C1 segment of cervical spinal cord (tissue), 14 donors: ENCODE measurements around the gene LRRTM4.

Experiments used
- DNase-seq, 14 donors: peaks; one replicate each; lab custom pipeline; 2025; lab: John Stamatoyannopoulos, UW

Gene LRRTM4

DNA sequence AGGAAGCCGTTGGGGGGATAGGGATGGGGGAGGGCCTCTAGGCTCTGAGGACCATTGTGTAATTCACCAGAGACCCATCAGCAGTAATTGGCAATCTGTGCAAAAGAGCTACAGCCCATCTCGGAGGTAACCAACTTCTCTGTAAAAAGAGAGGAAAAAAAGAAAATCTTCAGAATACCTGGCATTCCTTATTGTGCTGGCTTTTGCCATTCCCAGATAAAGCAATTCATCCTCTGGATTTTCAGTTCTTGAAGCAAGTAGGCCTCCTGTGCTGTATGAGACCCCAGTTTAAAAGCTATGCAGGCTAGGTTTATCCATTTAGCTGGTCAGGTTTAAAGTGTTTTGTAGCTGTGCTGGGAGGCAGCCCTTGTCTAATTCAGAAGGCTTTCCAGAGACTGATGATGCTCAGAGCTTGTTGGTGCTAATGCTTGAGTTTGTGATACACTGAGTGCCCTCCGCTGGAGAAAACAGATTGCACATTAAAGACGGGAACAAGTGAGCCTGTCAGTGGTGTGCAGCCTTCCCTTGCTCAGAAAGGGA lies at the start of gene LRRTM4:
Gene LRRTM4, minus strand, starts transcription at position 446 of the 540 bp plus-strand sequence.
- peak in 7 of 14 donors; percentile 3 to 33 (median 12) for DNase-seq

DNA sequence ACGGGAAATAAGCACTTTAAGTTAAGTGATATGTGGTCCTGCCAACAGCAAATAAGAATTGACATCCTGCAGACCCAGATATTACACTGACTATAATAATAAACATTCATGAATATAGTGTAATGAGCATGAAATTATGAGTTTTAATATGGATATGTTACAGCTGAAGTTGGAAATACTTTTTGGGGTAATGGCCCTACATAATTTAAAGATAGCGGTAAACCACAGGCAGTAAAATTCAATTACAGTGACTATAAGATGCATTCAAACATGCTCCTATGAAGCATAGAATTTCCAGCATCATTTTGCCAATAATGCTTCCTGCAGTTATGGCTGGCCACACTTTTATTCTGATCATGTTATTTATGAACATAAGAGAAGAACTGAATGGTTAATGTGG lies 49.4 kb upstream of the LRRTM4 start:
- DNase-seq = no peak

DNA sequence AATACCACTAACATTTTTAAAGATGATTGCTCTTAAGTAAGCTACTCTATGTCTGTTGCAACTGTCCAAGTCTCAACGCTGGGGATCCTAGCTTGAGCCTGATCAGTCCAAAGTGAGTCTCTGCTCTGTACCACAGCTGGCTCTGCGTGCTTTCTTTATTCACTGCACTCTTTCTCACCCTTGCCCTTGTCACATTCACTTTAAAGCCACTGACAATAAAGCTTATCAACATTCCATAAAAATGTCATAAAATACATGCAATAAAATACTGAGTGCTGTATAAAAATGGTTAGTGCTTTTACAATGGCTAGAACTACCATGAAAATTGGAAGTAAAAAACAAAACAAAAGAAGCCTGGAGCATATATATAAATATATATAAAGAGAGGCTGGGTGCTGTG lies 45.5 kb upstream of the LRRTM4 start:
- no peak for DNase-seq

DNA sequence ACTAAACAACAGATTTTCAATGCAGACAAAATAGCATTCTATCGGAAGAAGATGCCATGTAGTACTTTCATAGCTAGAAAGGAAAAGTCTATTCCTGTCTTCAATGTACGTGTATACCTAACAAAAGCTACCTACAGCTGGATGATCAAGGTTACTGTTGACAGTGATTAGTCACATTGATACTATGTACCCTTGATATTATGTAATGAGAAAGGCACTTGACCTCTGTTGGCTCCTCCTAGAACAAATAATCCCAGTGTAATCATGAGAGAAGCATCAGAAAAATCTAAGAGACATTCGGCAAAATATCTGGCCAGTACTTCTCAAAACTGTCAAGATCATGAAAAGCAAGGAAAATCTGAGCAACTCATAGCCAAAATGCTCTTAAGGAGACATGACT lies 44.4 kb upstream of the LRRTM4 start:
- no peak for DNase-seq

DNA sequence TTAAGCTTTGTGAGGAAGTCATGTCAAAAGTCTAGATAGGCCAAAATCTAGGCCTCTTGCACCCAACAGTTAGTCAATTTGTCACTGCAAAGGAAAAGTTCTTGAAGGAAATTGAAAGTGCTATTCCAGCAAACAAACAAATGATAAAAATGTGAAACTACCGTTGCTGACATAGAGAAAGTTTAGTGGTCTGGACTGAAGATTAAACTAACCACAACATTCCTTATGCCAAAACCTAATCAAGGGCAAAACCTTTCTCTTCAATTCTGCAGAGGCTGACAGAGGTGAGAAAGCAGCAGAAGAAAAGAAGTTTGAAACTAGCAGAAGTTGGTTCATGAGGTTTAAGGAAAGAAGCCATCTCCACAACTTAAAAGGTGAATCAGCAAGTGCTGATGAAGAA lies 44.0 kb upstream of the LRRTM4 start:
- no peak for DNase-seq

DNA sequence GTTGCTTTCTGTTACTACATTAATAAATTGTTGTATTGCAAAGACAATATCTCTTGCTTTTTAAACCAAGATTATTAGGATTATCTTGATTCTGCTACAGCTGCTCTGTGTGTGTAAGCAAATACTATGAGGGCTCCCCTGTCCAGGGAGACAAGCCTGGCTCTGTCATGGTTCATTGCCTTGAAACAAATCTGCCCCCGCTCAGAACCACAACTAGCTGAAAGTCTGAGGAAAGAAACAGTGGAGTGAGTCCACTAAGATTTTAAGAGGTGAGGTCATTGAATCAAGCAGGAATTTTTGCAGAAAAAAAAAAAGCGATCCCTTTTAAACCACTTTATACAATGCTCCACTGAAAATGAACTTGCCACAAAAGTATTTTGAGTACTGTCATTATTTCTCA lies 30.8 kb upstream of the LRRTM4 start:
- no peak for DNase-seq

DNA sequence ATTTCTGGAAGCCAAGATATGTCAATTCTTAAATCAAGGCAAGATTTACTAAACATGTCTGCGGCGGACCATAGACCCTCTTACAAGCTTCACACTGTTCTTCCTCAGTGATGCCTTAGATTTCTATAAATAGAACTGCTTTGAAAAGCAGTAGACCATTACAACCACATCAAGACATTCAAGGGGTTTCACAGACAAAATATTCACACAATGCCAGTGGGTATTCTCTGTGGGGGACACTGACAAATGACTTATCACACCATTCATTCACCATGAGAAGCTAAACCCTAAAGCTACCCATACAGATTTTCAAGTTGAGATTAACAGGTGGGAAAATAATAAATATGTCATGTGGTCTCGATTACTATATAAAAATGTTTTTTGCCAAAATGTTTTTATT lies 15.9 kb upstream of the LRRTM4 start:
- no peak for DNase-seq

DNA sequence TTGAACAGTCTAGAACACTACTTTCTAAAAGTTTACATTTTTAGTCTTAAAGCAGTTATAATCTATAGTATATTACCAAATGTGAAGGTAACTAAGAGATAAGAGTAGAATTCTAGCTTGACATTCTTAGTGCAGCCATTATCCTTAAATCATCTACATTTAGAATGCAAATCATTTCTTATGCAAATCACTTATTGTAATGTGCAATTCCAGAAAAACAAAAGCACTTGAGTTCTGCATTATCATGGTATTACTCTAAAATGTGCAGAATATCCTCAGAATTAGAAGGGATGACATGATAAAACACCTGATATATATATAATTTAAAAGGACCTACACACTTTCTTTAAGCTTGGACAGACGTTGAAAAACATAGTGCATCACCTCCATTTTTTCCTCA lies 712 bp upstream of the LRRTM4 start:
- no peak for DNase-seq

DNA sequence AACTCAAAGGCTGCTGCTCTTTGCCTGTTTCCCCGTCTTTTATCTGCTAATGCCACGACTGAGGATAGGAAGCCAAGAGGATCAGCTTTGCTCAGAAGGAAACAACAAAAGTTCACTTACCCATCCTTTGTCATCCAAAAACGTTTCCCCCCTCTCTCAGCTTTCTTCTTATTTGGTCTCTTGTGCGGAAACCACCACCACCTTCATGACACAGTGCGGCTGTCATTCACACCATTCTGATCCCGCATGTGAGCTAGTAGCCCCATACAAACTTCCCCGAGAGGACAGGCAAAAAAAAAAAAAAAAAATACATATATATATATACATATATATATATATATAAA lies 656 bp downstream of the LRRTM4 start:
- no peak for DNase-seq

DNA sequence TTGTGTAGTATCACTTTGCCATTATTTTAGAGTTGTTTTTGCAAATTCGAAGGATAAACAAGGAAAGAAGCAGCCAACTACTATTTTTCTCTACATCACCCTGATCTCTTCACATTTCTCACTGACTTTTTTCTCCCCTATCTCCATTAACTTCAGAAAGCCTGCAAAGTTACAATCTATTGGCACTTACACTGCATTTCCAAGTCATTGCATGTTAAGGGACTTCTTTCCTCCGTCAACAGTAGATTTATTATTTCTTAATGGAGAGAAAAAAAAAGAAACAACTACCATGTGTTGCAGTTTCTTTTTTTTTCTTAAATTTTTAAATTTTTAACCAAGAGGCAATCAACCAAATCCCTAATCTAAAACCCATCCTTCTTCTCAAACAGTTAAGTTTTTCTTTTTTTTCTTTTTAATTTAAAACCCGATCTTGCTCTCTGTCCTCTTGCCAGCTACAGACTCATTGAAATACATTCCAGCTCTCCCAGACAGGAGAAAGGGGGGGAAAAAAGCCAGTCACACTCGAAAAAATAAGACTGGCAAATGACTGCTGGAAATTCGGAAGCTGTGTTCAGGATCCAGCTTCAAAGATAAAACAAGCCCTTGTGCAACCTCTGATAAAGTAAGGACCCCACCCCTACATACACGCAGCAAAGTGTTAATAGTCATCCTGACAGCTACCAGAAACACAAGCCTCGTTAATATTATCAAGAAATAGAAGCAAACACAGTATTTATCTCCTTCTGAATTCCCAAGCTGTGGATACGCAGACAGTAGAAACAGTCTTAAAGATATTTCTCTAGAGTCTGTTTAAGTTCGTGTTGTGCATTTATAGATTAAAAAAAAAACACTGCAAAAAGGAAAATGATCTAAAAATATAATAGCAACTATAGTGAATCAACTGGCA lies 1.3 kb downstream of the LRRTM4 start:
- peak in 1 of 14 donors; percentile 15 for DNase-seq

DNA sequence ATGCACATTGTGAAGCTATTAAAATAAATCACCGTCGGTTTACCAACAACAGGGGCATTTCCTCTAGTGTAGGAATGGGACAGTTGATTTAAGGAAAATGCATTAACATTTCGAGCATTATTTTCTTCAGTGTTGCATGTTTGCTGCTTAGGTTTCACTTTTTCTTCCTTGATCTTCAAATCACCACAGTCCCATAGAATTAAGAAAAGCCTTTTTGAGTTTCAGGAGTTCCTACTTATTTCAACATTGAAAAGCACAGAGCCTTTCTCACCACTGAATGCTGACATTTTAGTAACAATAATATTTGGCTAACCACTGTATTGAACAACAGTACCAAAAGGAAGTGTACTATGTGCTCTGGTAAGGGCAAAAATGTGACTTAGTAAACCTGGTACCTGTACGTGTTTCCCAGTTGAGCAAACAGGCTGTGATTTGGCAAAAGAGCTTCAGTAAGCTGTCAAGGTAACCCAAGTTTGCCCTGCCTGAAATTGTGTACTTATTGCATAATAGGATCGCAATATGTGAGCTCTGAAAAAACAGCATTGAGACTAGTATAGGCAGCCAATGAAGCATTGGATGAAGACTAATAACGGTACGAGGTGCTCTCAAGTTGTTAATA lies 2.2 kb downstream of the LRRTM4 start:
- no peak for DNase-seq

DNA sequence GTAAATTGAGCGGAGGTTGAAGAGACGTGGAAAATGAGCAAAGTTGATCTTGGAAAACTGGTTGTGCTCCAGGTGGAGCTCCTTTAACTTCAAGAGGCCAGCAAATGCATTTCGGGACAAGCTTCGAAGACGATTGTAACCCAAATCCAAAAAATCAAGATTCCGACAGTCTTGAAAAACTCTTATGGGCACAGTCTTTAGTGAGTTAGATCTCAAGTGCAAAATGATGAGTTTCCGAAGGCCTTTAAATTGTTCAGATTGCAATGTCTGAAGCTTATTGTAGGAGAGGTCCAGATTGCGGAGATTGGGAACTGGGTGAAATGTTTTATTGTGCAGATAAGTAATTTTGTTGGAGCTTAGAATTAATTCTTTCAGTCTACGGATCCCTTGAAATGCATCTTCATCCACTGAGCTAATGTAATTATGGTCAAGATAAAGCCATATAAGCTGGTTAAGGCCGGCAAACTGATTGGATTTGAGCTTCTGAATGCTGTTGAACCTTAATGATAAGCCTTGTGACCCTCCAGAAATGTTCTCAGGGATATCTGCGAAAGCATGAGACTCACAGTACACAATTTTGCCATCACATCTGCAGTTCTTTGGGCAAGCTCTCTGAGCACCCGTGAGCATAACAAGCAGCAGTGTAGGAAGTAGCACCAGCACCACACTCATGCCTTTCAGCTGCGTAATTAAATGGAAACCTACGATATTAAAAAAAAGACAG lies 2.9 kb downstream of the LRRTM4 start:
- DNase-seq = peak in 3 of 14 donors; percentile 3 to 50 (median 24)

DNA sequence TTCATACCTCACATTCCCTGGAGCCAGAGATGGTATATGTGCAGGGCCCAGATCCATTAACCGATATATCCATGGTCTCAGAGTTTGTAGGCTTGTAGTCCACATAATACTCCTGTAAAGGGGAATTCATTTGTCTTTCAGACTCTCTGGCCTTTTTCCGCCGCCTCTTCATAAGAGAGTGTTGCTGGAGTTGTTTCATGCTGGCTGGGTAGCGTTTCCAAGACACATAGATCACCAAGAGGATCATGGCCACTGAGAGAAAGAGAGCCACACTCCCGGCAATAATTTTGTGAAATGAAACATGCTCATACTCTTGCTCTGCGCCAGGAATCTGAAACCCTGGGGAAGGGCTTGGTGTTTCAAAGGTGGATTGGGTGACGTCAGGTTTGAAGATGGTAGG lies 3.9 kb downstream of the LRRTM4 start:
- peak in 1 of 14 donors; percentile 28 for DNase-seq

DNA sequence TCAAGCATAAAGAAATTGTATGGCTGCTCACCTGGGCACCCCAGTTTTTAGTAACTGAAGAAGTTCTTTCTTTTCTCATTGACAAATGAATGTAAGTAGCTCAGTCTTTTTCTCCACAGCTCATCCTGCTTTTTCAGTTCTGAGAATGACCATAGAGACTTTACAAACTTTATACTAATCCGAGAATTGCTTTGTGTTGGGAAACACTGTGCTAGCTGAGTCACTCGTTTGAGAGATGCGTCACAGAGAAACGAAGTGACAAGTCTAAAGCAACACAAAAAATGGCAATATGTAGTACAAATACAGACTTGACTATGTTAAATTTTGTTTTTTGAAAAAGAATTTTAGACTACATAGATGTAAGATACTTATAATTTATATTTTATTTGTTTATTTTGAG lies 9.0 kb downstream of the LRRTM4 start:
- DNase-seq = no peak

DNA sequence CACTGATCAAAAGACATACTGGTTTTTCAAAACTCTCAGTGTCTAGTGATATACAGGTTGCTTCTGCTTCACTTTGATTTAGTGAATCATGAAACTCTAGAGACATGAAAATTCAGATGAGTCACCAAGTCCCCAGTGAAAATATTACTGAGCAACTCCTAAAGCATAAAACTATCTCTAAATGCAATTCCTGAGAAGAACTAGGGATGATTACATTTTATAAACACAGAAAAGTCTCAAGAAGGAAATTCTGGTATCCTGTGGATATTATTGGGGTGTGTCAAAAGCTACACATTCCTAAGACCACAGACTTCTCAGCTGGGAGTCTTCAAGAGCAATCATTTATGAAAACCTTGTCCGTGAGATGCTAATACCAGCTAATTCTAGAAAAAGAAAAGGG lies 9.7 kb downstream of the LRRTM4 start:
- DNase-seq = no peak

DNA sequence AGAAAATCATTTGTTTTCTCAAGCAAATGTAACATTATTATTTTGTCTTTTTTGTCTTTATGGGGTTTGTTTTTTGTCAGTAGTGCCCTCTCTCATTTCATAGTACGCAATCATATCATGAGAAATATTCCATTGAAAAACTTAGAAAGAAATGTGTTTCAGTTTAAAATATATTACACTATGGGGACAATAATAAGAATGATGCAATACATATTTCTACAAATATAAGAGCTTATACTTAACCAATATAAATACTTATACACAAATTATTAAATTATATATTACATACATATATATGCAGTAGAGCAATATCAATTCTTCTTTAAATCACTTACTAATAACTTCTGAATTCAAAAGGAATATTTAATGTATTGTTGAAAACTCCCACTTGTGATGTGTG lies 13.7 kb downstream of the LRRTM4 start:
- DNase-seq = no peak

DNA sequence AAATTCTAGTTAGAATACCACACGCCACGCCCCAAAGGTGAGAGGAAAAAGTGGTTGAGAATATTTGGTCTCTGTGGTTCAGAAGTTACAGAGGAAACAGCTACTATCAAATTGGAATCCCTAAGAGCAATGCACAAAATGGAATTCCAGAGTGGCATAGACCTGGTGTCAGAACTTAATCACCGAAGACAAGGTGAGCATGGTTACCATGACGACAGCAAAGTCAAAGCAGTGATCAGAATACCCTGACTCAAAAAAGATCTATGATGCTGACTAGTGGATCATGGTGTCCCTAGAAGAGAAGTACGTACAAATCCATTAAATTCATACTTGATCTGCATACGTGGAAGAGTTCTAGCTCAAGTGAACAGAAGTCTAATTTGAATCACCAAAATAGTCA lies 14.5 kb downstream of the LRRTM4 start:
- no peak for DNase-seq

DNA sequence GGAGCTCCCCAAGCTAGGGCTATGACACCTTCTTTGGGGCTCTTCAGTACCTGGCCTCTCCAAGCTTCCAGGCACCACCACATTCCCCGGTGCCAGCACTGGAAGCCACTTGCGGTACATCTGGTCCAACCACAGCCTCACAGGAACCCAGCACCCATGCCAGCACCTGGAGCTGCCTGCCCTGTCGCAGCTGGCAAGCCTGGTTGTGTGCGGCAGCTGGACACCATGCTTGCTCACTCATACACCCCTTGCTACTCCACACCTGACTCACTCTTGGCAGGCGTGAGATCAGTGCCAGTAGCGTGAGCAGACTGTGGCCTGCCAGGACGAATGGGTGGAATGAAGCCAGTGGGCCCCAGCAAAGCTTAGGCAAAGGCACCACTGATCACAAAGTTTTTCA lies 34.0 kb downstream of the LRRTM4 start:
- DNase-seq = no peak

DNA sequence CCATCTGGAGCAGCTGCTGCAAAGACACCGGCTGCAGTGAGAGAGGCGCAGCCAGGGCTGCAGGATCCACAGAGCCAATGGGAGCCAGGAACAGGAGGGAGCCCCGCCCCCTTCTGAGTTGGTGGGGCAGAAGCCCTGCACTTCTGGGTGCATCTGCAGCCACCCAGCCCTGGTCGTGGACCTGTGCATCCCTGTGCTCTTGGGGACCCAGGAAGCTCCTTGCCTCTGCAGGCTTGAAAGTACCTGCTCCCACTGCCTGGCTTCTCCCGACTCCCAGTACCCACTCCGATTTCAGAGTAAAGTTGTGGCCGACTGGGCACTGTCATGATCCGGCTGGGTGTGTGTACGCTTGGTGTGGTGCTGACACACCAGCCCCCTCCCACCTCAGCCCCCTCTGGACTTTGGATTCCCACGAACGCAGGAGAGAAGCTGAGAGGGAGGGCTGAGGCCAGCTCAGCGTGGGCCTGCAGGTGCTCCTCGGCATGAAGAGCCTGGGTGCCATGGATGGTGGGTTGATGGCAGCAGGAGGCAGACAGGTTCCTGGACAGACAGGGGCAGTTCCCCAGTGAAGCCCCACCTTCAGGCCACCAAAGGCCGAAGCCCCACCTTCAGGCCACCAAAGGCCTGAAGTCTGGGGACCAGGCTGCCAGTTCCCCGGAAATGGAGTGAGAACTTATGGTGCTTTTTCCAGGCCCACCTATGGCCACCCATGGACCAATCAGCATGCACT lies 34.9 kb downstream of the LRRTM4 start:
- DNase-seq = no peak

DNA sequence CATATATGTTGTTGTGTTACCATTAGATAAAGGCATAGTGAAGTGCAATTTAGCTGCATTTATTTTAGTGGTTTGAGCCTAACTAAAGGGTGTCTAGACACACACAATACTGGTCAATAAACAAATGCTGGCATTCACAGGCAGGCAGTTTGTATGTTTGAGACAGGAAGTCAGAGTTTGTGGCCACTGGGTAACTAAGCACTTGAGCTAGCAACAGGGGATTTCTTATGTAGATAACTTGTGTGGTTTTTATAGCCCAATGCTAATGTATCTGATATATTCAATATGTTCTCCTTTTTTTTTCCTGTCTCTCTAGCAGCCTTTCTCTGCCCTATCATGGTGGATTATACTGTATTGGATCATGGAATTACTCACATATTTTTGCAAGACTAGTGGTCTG lies 38.1 kb downstream of the LRRTM4 start:
- no peak for DNase-seq

DNA sequence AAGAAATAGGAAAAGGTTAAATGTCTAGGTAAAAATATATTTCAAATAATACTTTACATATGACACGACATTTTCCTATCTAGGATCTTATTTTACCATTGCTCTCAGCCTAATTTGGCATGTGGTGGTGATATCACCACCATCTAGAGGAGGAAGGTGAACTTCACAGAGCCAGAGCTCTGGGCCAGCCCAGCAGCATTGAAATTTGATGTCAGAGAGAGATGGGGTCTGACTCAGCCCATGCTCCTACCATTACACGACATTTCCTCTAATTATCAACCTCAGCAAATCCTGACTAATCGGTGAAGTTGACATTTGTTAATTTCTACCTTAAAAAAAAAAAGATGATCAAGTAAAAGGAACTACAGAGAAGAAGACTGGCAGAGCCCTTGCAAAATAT lies 42.3 kb downstream of the LRRTM4 start:
- no peak for DNase-seq

DNA sequence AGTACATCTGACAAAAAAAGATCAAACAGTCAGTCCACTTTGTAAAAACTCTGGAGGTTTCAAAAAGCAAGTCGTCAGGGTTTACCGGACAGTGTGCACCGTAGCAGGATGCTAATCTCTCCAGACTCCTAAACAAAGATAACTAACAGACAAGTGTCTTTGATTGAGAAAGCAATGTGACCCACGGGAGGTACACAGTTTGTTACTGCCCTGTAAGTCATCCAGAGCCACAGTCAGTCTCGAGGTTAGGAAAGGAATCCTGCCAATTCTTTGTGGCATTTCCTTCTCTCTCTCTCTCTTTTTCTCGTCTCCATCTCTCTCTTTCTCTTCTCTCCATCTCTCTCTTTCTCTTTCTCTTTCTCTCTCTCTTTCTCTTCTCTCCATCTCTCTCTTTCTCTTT lies 42.8 kb downstream of the LRRTM4 start:
- no peak for DNase-seq
